ENCODE measurements around the gene ZYG11B. TPM values are rescaled to one million over a fixed set of nuclear protein-coding genes. Genes with fewer than 3 reads are reported as not detected.
A peak's percentile ranks its signal among the peaks of the same experiment; 100 is the strongest.

Gene ZYG11B
- total and polyA plus RNA-seq, 9 of the 15 experiments (the other 6 are each of a cell fraction or from before 2014, with no cell fraction given), result 4.9 to 22.2 (median 12.2) TPM

DNA sequence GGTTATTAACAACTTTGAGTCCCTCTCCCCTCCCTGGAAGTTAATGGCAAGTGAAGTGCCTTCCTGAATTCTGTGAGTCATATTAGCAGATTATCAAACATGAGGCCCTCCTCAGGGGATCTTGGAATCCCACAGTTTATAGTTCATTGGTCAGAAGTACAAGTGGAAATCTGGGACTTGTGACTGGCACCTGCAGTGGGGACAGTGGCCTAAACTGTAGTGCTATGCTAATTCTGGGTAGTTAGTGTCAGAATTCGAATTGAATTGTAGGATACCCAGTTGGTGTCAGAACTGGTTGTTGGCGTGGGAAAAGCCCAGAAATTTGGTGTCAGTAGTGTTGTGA, 26.2 kb downstream of the ZYG11B start:
- FAIRE-seq, result no peak
- Histone ChIP-seq H3K4me1 (replicated peaks in 1 of 2; ENCODE audit: control insufficient read depth in 2 of 2, insufficient read depth in 2 of 2, low read length in 2 of 2) (peaks cover 9 to 16% of the 10 kb centered on the region in 2 experiments; a peak in 3 of 5 replicates), H3K27ac (ENCODE audit: extremely low read depth, low read depth, low read length) (no peak overlapping the region), H3K36me3 (ENCODE audit: control insufficient read depth, insufficient read depth, low read length) (peaks cover 6% of the 10 kb centered on the region; the same call in 1 of the 3 replicates), H2AFZ (ENCODE audit: low read depth, low read length) (no peak overlapping the region), H3K4me2 (ENCODE audit: insufficient read depth, low read length) (peak overlapping the region; percentile 32; the same call in 1 of the 2 replicates), H3K9me3 (replicated peaks; ENCODE audit: control insufficient read depth, insufficient read depth, low read depth, low read length) (no peaks in the 10 kb centered on the region), H3K79me2 (ENCODE audit: control insufficient read depth, insufficient read depth, low read length) (peaks cover 16% of the 10 kb centered on the region), H3K9me1 (ENCODE audit: control insufficient read depth, insufficient read depth, low read length) (no peaks in the 10 kb centered on the region), H3K4me3 (no peak overlapping the region), H3K9ac (ENCODE audit: insufficient read depth in 1 of 2, low read depth in 2 of 2, low read length in 2 of 2) (no peak overlapping the region), H4K20me1 (replicated peaks; ENCODE audit: control insufficient read depth, insufficient read depth, low read length) (no peaks in the 10 kb centered on the region), H3K27me3 (ENCODE audit: control insufficient read depth in 2 of 2, insufficient read depth in 2 of 2, low read length in 2 of 2) (no peaks in the 10 kb centered on the region)
- ChIA-PET POLR2A (no interaction called here), CTCF (ENCODE audit: low intra/inter-chr PET ratio) (no interaction called here)
- ATAC-seq, result no peak
- no peak for DNase-seq (ENCODE audit: extremely low read depth in 1 of 4, low spot score in 3 of 4)
- intact Hi-C loops (cut with micrococcal nuclease), result no loop called here
- TF ChIP-seq PHB2 (IDR thresholded peaks at IDR 0.05; ENCODE audit: low read depth) (no peak), MAFG (tag; conservative IDR thresholded peaks at IDR 0.05) (no peak), ZBTB8A (IDR thresholded peaks at IDR 0.05; ENCODE audit: partially characterized antibody) (no peak), CBFA2T2 (conservative IDR thresholded peaks at IDR 0.05) (no peak), HNRNPUL1 (IDR thresholded peaks at IDR 0.05; ENCODE audit: low read length) (no peak), ZC3H8 (IDR thresholded peaks at IDR 0.05) (no peak), SMC3 (conservative IDR thresholded peaks at IDR 0.05; ENCODE audit: insufficient read depth, low read depth, low read length) (no peak), TEAD1 (CRISPR knock-in tag; IDR thresholded peaks at IDR 0.05) (no peak), JUNB (CRISPR knock-in tag; conservative IDR thresholded peaks at IDR 0.05) (no peak), SAP30 (IDR thresholded peaks at IDR 0.05; ENCODE audit: borderline replicate concordance, insufficient read depth, low read depth, low read length, poor library complexity, severe bottlenecking) (no peak), GABPB1 (CRISPR knock-in tag; IDR thresholded peaks at IDR 0.05) (no peak), TAF7 (tag; IDR thresholded peaks at IDR 0.05) (no peak)
- TF ChIP-seq, protein P1, sequence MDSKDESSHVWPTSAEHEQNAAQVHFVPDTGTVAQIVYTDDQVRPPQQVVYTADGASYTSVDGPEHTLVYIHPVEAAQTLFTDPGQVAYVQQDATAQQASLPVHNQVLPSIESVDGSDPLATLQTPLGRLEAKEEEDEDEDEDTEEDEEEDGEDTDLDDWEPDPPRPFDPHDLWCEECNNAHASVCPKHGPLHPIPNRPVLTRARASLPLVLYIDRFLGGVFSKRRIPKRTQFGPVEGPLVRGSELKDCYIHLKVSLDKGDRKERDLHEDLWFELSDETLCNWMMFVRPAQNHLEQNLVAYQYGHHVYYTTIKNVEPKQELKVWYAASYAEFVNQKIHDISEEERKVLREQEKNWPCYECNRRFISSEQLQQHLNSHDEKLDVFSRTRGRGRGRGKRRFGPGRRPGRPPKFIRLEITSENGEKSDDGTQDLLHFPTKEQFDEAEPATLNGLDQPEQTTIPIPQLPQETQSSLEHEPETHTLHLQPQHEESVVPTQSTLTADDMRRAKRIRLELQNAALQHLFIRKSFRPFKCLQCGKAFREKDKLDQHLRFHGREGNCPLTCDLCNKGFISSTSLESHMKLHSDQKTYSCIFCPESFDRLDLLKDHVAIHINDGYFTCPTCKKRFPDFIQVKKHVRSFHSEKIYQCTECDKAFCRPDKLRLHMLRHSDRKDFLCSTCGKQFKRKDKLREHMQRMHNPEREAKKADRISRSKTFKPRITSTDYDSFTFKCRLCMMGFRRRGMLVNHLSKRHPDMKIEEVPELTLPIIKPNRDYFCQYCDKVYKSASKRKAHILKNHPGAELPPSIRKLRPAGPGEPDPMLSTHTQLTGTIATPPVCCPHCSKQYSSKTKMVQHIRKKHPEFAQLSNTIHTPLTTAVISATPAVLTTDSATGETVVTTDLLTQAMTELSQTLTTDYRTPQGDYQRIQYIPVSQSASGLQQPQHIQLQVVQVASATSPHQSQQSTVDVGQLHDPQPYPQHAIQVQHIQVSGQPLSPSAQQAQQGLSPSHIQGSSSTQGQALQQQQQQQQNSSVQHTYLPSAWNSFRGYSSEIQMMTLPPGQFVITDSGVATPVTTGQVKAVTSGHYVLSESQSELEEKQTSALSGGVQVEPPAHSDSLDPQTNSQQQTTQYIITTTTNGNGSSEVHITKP (IDR thresholded peaks at IDR 0.05; ENCODE audit: partially characterized antibody), result no peak
- TF ChIP-seq, protein P2, sequence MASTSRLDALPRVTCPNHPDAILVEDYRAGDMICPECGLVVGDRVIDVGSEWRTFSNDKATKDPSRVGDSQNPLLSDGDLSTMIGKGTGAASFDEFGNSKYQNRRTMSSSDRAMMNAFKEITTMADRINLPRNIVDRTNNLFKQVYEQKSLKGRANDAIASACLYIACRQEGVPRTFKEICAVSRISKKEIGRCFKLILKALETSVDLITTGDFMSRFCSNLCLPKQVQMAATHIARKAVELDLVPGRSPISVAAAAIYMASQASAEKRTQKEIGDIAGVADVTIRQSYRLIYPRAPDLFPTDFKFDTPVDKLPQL (IDR thresholded peaks at IDR 0.05; ENCODE audit: extremely low read depth, insufficient read length), result no peak
- BruUV-seq (replicated peaks), result no TSS peak
- in situ Hi-C loops (cut with MboI), result no loop called here
- WGBS (ENCODE audit: insufficient coverage, low coverage, missing lambda C conversion rate), result 58% methylated on average over 2 of the region's 2 CpGs

Data from K562 (cell line).